ENCODE measurements around the gene ARL10.

ARL10 gene

GRCh38 chr5:176341325-176342157, 23.7 kb upstream of the ARL10 start:
- Histone ChIP-seq H3K4me2 (no peak overlapping the region), H3K36me3 (peaks cover 62 to 100% (median 87%) of the 10 kb centered on the region in 11 experiments), H3K4me1 (no peaks in the 10 kb centered on the region), H3K9me3 (replicated peaks in 1 of 11) (no peaks in the 10 kb centered on the region), H4K20me1 (peaks cover 0 to 7% (median 0%) of the 10 kb centered on the region in 11 experiments; a peak in 6 of 22 replicates), H3K27me3 (no peaks in the 10 kb centered on the region), H3K27ac (no peak overlapping the region), H3K9ac (no peak overlapping the region), H3K4me3 (no peak overlapping the region)
- TF ChIP-seq Cebpa-rat (IDR thresholded peaks at IDR 0.05) = no peak

- no peaks in the 10 kb centered on the region for H3K27me3 ChIP-seq
- H3K9ac ChIP-seq = no peak overlapping the region
- H3K4me3 ChIP-seq = no peak overlapping the region
- no peak overlapping the region for H3K4me2 ChIP-seq
- no peaks in the 10 kb centered on the region for H3K4me1 ChIP-seq
- H4K20me1 ChIP-seq = peaks cover 0 to 10% (median 0%) of the 10 kb centered on the region in 11 experiments; a peak in 6 of 22 replicates
- H3K9me3 ChIP-seq (replicated peaks in 1 of 11) = no peaks in the 10 kb centered on the region
- no peak overlapping the region for H3K27ac ChIP-seq
- TF ChIP-seq Cebpa-rat (IDR thresholded peaks at IDR 0.05) = no peak
- peaks cover 62 to 100% (median 87%) of the 10 kb centered on the region in 11 experiments for H3K36me3 ChIP-seq
These were observed 23.2 kb upstream of the ARL10 start for GRCh38 chr5:176342158-176342483.

GRCh38 chr5:176342766-176343458, 22.4 kb upstream of the ARL10 start:
- Histone ChIP-seq H3K4me2 (no peak overlapping the region), H3K4me3 (no peak overlapping the region), H3K9ac (no peak overlapping the region), H4K20me1 (peaks cover 0 to 16% (median 0%) of the 10 kb centered on the region in 11 experiments; a peak in 8 of 22 replicates), H3K4me1 (no peaks in the 10 kb centered on the region), H3K36me3 (peaks cover 62 to 100% (median 87%) of the 10 kb centered on the region in 11 experiments), H3K9me3 (replicated peaks in 1 of 11) (no peaks in the 10 kb centered on the region), H3K27me3 (no peaks in the 10 kb centered on the region), H3K27ac (no peak overlapping the region)
- no peak for TF ChIP-seq Cebpa-rat (IDR thresholded peaks at IDR 0.05)

DNA sequence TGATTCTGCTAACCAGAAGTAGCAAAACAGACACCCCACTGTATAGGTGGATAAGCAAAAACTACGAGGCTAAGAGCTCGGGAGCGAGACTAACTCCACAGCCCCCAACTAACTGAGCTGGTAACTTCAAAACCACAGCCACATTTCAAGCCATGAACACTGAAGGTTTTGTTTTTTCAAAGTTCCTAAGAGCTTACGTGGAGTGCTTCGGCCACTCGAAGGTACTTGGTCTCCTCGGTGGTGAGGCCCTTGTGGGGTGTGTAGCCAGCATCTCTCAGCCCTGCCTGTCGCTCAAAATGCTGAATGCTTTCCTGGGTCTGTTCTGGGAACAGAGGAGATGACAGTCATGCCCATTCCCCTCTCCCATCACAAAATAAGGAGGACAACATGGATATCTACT, 14.9 kb upstream of the ARL10 start:
- H3K36me3 ChIP-seq = peaks cover 99 to 100% (median 100%) of the 10 kb centered on the region in 11 experiments
- H4K20me1 ChIP-seq = peaks cover 60 to 91% (median 70%) of the 10 kb centered on the region in 11 experiments
- H3K27ac ChIP-seq = no peak overlapping the region
- H3K4me3 ChIP-seq = no peak overlapping the region
- H3K9ac ChIP-seq = no peak overlapping the region
- no peaks in the 10 kb centered on the region for H3K4me1 ChIP-seq
- no peak for TF ChIP-seq Cebpa-rat (IDR thresholded peaks at IDR 0.05)
- no peaks in the 10 kb centered on the region for H3K9me3 ChIP-seq (replicated peaks in 1 of 11)
- no peak overlapping the region for H3K4me2 ChIP-seq
- no peaks in the 10 kb centered on the region for H3K27me3 ChIP-seq

DNA sequence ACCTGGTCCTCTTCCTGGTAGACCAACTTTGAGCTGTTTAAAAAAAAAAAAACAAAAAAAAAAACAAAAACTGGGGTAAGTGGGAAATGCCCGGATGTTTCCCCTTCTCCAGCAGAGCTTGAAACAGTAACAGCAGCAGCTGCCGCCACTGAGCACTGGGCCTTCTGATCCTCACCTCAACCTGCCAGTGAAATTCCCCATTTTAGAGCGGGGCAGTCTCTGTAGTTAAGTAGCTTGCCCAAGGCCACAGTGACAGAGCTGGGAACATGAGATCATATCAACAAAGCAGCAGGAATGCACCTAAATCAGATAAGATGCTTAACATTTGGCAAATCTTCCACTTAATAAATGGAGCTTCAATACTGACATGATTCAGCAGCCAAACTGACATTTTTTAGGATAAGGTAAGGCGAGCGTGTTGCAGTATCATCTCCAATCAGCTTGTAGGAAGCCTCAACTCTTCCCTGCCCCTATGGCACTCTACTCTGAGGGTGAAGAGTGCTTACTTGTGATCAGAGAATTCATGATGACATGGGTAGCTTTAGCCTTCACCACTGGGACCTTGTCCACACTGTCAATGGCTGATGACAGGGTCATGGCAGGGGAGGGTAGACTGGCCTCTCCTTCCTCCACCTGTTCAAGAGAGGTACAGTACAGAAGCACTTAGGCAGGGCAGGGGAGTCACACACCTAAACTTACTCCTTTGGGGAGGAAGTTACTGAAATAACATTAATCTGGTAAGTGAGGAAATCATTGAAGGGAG, 13.0 kb upstream of the ARL10 start:
- H3K9me3 ChIP-seq (replicated peaks in 1 of 11) = no peaks in the 10 kb centered on the region
- H4K20me1 ChIP-seq = peaks cover 78 to 100% (median 88%) of the 10 kb centered on the region in 11 experiments
- no peak overlapping the region for H3K27ac ChIP-seq
- no peaks in the 10 kb centered on the region for H3K27me3 ChIP-seq
- no peak overlapping the region for H3K4me2 ChIP-seq
- no peak for TF ChIP-seq Cebpa-rat (IDR thresholded peaks at IDR 0.05)
- H3K9ac ChIP-seq = no peak overlapping the region
- H3K4me3 ChIP-seq = no peak overlapping the region
- H3K4me1 ChIP-seq = no peaks in the 10 kb centered on the region
- peaks cover 99 to 100% (median 100%) of the 10 kb centered on the region in 11 experiments for H3K36me3 ChIP-seq

GRCh38 chr5:176353533-176353932, 11.8 kb upstream of the ARL10 start:
- TF ChIP-seq Cebpa-rat (IDR thresholded peaks at IDR 0.05) = no peak

GRCh38 chr5:176355400-176356178, 9.7 kb upstream of the ARL10 start:
- no peak overlapping the region for H3K9ac ChIP-seq
- no peaks in the 10 kb centered on the region for H3K27me3 ChIP-seq
- TF ChIP-seq Cebpa-rat (IDR thresholded peaks at IDR 0.05) = no peak
- peaks cover 13 to 19% (median 14%) of the 10 kb centered on the region in 10 experiments for H3K4me1 ChIP-seq
- H3K36me3 ChIP-seq = peaks cover 87 to 93% (median 89%) of the 10 kb centered on the region in 11 experiments
- peaks cover 76 to 100% (median 93%) of the 10 kb centered on the region in 11 experiments; a peak in 21 of 22 replicates for H4K20me1 ChIP-seq
- H3K27ac ChIP-seq = no peak overlapping the region
- no peak overlapping the region for H3K4me2 ChIP-seq
- no peaks in the 10 kb centered on the region for H3K9me3 ChIP-seq (replicated peaks in 1 of 11)
- H3K4me3 ChIP-seq = no peak overlapping the region

More at GRCh38 chr5:176353533-176353932, 11.8 kb upstream of the ARL10 start:
- no peak overlapping the region for H3K4me3 ChIP-seq
- H3K9me3 ChIP-seq (replicated peaks in 1 of 11) = no peaks in the 10 kb centered on the region
- no peak overlapping the region for H3K27ac ChIP-seq
- peaks cover 0 to 5% (median 0%) of the 10 kb centered on the region in 10 experiments; a peak in 2 of 20 replicates for H3K4me1 ChIP-seq
- H3K36me3 ChIP-seq = peaks cover 98 to 100% (median 100%) of the 10 kb centered on the region in 11 experiments
- H3K9ac ChIP-seq = no peak overlapping the region
- H3K27me3 ChIP-seq = no peaks in the 10 kb centered on the region
- H3K4me2 ChIP-seq = no peak overlapping the region
- H4K20me1 ChIP-seq = peaks cover 78 to 100% (median 97%) of the 10 kb centered on the region in 11 experiments

DNA sequence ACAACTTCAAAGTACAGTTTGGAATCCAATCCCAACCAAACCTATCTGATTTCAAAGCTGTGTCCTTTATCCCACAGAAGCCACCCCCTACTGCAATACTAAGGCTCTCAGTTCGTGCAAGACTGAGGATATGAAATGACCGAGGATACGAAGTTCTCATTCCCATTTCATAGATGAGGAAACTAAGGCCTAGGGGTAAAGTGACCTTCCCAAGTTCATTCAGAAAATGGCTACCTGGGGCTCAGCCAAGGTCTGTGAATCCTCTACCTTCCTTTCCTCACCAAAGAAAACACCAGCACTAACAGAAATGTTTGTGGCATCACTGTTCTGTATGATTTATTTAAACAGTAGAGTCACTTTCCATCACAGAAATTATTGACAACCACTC, 9.1 kb upstream of the ARL10 start:
- Histone ChIP-seq H3K4me2 (no peak overlapping the region), H3K9me3 (replicated peaks in 1 of 11) (no peaks in the 10 kb centered on the region), H3K36me3 (peaks cover 81 to 87% (median 83%) of the 10 kb centered on the region in 11 experiments), H3K27me3 (no peaks in the 10 kb centered on the region), H3K9ac (no peak overlapping the region), H3K4me3 (no peak overlapping the region), H4K20me1 (peaks cover 70 to 100% (median 93%) of the 10 kb centered on the region in 11 experiments; a peak in 21 of 22 replicates), H3K27ac (no peak overlapping the region), H3K4me1 (peaks cover 14 to 20% (median 15%) of the 10 kb centered on the region in 10 experiments)
- TF ChIP-seq Cebpa-rat (IDR thresholded peaks at IDR 0.05) = no peak

All from BLaER1 treated with 17β-estradiol and CSF1 and Interleukin-3, amounts not matched to agents 10 nM and 100 nM (cell line).